ENCODE results near the gene SNRPB2.

DNA sequence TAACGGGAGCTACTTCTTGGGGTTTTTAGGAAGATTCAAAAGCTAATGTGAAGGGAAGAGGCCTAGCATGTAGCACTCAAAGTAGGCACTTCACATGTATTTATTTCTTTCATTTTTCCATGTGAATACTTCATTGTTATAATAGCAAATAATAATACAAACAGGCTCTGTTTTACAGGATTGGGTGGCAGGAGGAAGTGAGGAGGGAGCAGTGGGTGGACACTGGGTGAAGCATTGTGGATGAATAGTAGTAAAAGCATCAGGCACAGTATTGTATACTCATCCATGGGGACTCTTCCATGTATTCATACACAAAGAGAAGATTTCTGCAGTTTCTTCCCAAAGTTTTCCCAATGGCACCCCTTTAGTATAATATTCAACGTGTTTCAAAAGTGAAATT, 38.4 kb upstream of the SNRPB2 start:
- no peak for TF ChIP-seq POLR2A (IDR thresholded peaks at IDR 0.05)
- TF ChIP-seq, protein P1, sequence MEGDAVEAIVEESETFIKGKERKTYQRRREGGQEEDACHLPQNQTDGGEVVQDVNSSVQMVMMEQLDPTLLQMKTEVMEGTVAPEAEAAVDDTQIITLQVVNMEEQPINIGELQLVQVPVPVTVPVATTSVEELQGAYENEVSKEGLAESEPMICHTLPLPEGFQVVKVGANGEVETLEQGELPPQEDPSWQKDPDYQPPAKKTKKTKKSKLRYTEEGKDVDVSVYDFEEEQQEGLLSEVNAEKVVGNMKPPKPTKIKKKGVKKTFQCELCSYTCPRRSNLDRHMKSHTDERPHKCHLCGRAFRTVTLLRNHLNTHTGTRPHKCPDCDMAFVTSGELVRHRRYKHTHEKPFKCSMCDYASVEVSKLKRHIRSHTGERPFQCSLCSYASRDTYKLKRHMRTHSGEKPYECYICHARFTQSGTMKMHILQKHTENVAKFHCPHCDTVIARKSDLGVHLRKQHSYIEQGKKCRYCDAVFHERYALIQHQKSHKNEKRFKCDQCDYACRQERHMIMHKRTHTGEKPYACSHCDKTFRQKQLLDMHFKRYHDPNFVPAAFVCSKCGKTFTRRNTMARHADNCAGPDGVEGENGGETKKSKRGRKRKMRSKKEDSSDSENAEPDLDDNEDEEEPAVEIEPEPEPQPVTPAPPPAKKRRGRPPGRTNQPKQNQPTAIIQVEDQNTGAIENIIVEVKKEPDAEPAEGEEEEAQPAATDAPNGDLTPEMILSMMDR (IDR thresholded peaks at IDR 0.05): no peak
